OCI-LY1 (cell line): ENCODE measurements around the gene PASD1.

Experiments used
- H2AFZ ChIP-seq: fragments of 200-600 bp; sonication (generic), shearing (Covaris generic); 2 replicates; pipeline ENCODE4 v1.6.0; 2014; ENCODE audit warnings: antibody characterized with exemption, mild to moderate bottlenecking, low read length
- H3F3A ChIP-seq: fragments of 200-600 bp; sonication (generic), shearing (Covaris generic); 2 replicates; pipeline ENCODE4 v1.6.0; 2014; ENCODE audit warnings: mild to moderate bottlenecking, antibody characterized with exemption, low read length, moderate library complexity; ENCODE audit not compliant: insufficient read depth
- H3K27ac ChIP-seq: fragments of 200-600 bp; sonication (generic); 2 replicates; pipeline ENCODE4 v1.5.1; 2014; ENCODE audit warnings: low read length, mixed run types, mild to moderate bottlenecking, low read depth; ENCODE audit not compliant: poor library complexity, severe bottlenecking
- H3K27me3 ChIP-seq: fragments of 200-600 bp; sonication (generic); 2 replicates; pipeline ENCODE4 v1.6.0; 2014; ENCODE audit warnings: antibody characterized with exemption, mild to moderate bottlenecking, low read length, moderate library complexity; ENCODE audit not compliant: insufficient read depth
- H3K36me3 ChIP-seq: fragments of 200-600 bp; sonication (generic); 2 replicates; pipeline ENCODE4 v1.6.1; 2014; ENCODE audit warnings: mild to moderate bottlenecking, antibody characterized with exemption, low read length, moderate library complexity, mixed read lengths; ENCODE audit not compliant: insufficient read depth
- H3K4me1 ChIP-seq: fragments of 200-600 bp; sonication (generic); 2 replicates; pipeline ENCODE4 v1.5.1; 2014; ENCODE audit warnings: mild to moderate bottlenecking, low read length, moderate library complexity; ENCODE audit not compliant: insufficient read depth, severe bottlenecking
- H3K4me2 ChIP-seq: fragments of 200-600 bp; sonication (generic), shearing (Covaris generic); 2 replicates; pipeline ENCODE4 v1.6.1; 2014; ENCODE audit warnings: low read length
- H3K4me3 ChIP-seq: fragments of 200-600 bp; sonication (generic); 2 replicates; pipeline ENCODE4 v1.5.1; 2014; ENCODE audit warnings: low read length, low read depth, mild to moderate bottlenecking, mixed read lengths; ENCODE audit not compliant: poor library complexity, severe bottlenecking
- H3K79me2 ChIP-seq: fragments of 200-600 bp; shearing (Covaris generic); 2 replicates; pipeline ENCODE4 v1.6.1; 2016; ENCODE audit warnings: mixed run types, low read length, mixed read lengths; ENCODE audit not compliant: insufficient read depth
- H3K9ac ChIP-seq: fragments of 200-600 bp; sonication (generic), shearing (Covaris generic); 2 replicates; pipeline ENCODE4 v1.6.1; 2014; ENCODE audit warnings: mild to moderate bottlenecking, low read length, mixed read lengths
- H3K9me2 ChIP-seq: fragments of 200-600 bp; sonication (generic), shearing (Covaris generic); 2 replicates; pipeline ENCODE4 v1.6.1; 2014; ENCODE audit warnings: low read depth, mild to moderate bottlenecking, low read length, mixed read lengths
- H3K9me3 ChIP-seq: fragments of 200-600 bp; shearing (Covaris generic); 2 replicates; pipeline ENCODE4 v1.6.1; 2014; ENCODE audit warnings: low read length, mixed read lengths
- H4K20me1 ChIP-seq: fragments of 200-600 bp; sonication (generic), shearing (Covaris generic); 2 replicates; pipeline ENCODE4 v1.6.0; 2016; ENCODE audit warnings: mild to moderate bottlenecking, low read length; ENCODE audit not compliant: insufficient read depth
- EZH2 ChIP-seq: fragments of 200-600 bp; sonication (generic), shearing (Covaris generic); IDR thresholded peaks from 2 replicates; pipeline ENCODE4 v1.8.0; 2017; ENCODE audit warnings: borderline replicate concordance, mixed run types, mild to moderate bottlenecking, antibody characterized with exemption, low read length, moderate library complexity, mixed read lengths
- TF ChIP-seq, protein P1 (sequence below): fragments of 200-600 bp; sonication (generic), shearing (Covaris generic); IDR thresholded peaks from 2 replicates; pipeline ENCODE4 v1.5.1; 2017; ENCODE audit warnings: mild to moderate bottlenecking, antibody characterized with exemption, low read length, moderate library complexity, mixed read lengths

PASD1 gene

DNA sequence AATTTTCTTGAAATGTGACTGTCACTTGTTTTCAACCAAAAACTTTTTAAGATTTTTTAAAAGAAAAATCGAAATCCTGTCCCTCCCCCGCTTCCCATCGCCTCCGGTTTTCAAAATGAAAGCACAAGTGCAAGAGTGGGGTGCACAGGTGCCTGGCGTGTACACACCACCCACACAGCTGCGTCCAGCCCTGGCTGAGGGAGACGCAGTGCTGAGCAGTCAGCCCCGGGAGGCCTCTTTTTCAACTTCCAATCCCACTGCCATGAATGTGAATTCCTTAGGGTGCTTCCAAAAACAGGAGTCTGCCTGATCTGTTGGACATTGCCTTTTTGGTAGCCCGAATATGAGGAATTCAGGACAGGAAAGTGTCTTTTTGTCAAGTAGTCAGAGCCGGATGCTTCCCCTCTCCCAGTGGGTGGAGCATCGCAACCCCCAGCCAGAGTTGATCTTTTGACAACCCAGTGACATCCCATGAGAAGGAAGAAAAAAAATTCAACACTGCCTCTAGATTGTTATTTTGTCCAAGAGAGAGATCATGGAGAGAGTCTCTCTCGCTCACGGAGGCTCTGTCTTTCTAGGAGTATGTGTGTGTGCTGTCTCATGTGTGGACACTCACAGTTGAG, 140.7 kb downstream of the PASD1 start:
- Histone ChIP-seq H3K4me2 (no peak overlapping the region), H3K36me3 (no peaks in the 10 kb centered on the region), H2AFZ (no peak overlapping the region), H3F3A (no peaks in the 10 kb centered on the region), H3K27me3 (no peaks in the 10 kb centered on the region), H3K9ac (no peak overlapping the region), H3K4me1 (no peaks in the 10 kb centered on the region), H3K9me2 (no peaks in the 10 kb centered on the region), H3K4me3 (no peak overlapping the region), H4K20me1 (no peaks in the 10 kb centered on the region), H3K9me3 (no peaks in the 10 kb centered on the region), H3K79me2 (no peaks in the 10 kb centered on the region), H3K27ac (no peak overlapping the region)
- TF ChIP-seq, protein P1, sequence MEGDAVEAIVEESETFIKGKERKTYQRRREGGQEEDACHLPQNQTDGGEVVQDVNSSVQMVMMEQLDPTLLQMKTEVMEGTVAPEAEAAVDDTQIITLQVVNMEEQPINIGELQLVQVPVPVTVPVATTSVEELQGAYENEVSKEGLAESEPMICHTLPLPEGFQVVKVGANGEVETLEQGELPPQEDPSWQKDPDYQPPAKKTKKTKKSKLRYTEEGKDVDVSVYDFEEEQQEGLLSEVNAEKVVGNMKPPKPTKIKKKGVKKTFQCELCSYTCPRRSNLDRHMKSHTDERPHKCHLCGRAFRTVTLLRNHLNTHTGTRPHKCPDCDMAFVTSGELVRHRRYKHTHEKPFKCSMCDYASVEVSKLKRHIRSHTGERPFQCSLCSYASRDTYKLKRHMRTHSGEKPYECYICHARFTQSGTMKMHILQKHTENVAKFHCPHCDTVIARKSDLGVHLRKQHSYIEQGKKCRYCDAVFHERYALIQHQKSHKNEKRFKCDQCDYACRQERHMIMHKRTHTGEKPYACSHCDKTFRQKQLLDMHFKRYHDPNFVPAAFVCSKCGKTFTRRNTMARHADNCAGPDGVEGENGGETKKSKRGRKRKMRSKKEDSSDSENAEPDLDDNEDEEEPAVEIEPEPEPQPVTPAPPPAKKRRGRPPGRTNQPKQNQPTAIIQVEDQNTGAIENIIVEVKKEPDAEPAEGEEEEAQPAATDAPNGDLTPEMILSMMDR: no peak

DNA sequence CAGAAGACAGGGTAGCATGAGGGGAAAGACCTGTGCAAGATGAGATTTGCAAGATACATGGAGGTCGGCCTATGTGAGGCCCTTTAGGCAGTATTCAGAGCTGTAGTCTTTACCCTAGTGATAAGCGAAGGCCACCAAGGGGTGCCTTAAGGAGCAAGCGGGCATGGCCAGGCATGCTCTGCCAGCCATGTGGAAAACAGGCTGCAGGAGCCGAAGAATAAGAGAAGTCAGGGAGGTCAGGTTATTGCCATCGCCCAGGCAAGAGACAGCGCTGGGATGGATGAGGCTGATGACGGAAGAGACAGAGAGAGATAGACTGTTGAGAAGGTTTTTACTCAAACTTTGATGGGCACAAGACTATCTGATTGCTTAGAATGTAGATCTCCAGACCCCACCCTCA, 145.3 kb downstream of the PASD1 start:
- no peaks in the 10 kb centered on the region for H3K27me3 ChIP-seq
- H3K27ac ChIP-seq: no peak overlapping the region
- no peaks in the 10 kb centered on the region for H4K20me1 ChIP-seq
- H3K36me3 ChIP-seq: no peaks in the 10 kb centered on the region
- no peak overlapping the region for H2AFZ ChIP-seq
- H3K4me1 ChIP-seq: no peaks in the 10 kb centered on the region
- TF ChIP-seq, protein P1: no peak
- no peak for TF ChIP-seq EZH2
- no peaks in the 10 kb centered on the region for H3K79me2 ChIP-seq
- H3K4me3 ChIP-seq: no peak overlapping the region
- H3K9me3 ChIP-seq: no peaks in the 10 kb centered on the region
- no peak overlapping the region for H3K9ac ChIP-seq
- H3F3A ChIP-seq: no peaks in the 10 kb centered on the region
- no peaks in the 10 kb centered on the region for H3K9me2 ChIP-seq
- H3K4me2 ChIP-seq: no peak overlapping the region

DNA sequence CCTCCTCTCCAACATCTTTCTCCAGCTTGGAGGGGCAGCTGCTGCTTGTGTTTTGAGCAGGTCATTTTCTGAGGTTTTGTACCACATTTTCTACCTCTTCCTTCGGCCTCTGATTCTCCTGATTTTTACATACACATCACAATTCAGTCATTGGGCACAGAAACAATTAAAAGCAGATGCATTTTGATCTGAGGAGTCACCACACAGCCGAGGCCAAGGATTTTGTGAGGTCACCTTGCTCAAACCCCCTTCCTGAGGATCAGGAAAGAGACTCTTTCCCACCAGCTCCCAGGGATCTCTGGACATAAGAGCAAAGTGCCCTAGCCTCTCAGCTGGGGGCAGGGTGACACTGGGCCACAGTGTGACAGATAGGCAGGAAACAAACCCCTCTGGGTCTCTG, 147.0 kb downstream of the PASD1 start:
- H3K79me2 ChIP-seq: no peaks in the 10 kb centered on the region
- no peaks in the 10 kb centered on the region for H3K9me2 ChIP-seq
- no peaks in the 10 kb centered on the region for H3F3A ChIP-seq
- H3K36me3 ChIP-seq: no peaks in the 10 kb centered on the region
- H3K9me3 ChIP-seq: no peaks in the 10 kb centered on the region
- no peak overlapping the region for H3K9ac ChIP-seq
- no peaks in the 10 kb centered on the region for H4K20me1 ChIP-seq
- no peak overlapping the region for H3K27ac ChIP-seq
- H3K4me1 ChIP-seq: no peaks in the 10 kb centered on the region
- no peaks in the 10 kb centered on the region for H3K27me3 ChIP-seq
- H2AFZ ChIP-seq: no peak overlapping the region
- no peak overlapping the region for H3K4me3 ChIP-seq
- H3K4me2 ChIP-seq: no peak overlapping the region
- no peak for TF ChIP-seq EZH2
- TF ChIP-seq, protein P1: no peak
